HEK293 (cell line): ENCODE measurements around the gene PEG3.

Experiments used
- CTCF ChIA-PET: fragments of 350-600 bp; formaldehyde crosslinking; extraction: SDS; loops from one replicate; lab custom pipeline; 2021; ENCODE audit warnings: antibody characterized with exemption; lab: Yijun Ruan, JAX
- POLR2A ChIA-PET: fragments of 300-600 bp; formaldehyde crosslinking; extraction: SDS; loops from one replicate; lab custom pipeline; 2020; ENCODE audit warnings: antibody characterized with exemption, inconsistent platforms; lab: Yijun Ruan, JAX
- H3K27ac ChIP-seq: fragments of 200-500 bp; sonication (Bioruptor generic); 2 replicates; pipeline ENCODE4 v1.5.1; 2014; ENCODE audit warnings: low read depth, low read length, control low read depth, inconsistent platforms; ENCODE audit errors: extremely low read depth
- H3K36me3 ChIP-seq, 2 experiments: fragments of 200-500 bp in 1 of 2; sonication (Bioruptor generic) in 1 of 2; 1 replicate in 1 of 2; 2 replicates in 1 of 2; pipeline ENCODE4 v1.5.1; 2014 to 2017; ENCODE audit warnings: inconsistent platforms in 2 of 2, low read length in 2 of 2; ENCODE audit not compliant: control insufficient read depth in 2 of 2, insufficient read depth in 1 of 2
- H3K4me1 ChIP-seq: fragments of 200-500 bp; sonication (Bioruptor generic); 2 replicates; pipeline ENCODE4 v1.5.1; 2014; ENCODE audit warnings: mild to moderate bottlenecking, low read length, inconsistent platforms; ENCODE audit not compliant: control insufficient read depth, insufficient read depth
- H3K4me3 ChIP-seq: 2 replicates; pipeline ENCODE4 v1.5.1; 2011; ENCODE audit warnings: low read depth, mild to moderate bottlenecking, control low read depth, low read length, moderate library complexity
- H3K9me3 ChIP-seq: fragments of 200-500 bp; sonication (Bioruptor generic); 2 replicates; pipeline ENCODE4 v1.5.1; 2014; ENCODE audit warnings: low read depth, low read length, inconsistent platforms; ENCODE audit not compliant: control insufficient read depth, insufficient read depth
- HOXA7 ChIP-seq: sonication (generic); formaldehyde crosslinking; IDR thresholded peaks from 2 replicates; pipeline ENCODE4 v1.8.1; 2022; ENCODE audit warnings: missing genetic modification reagents, borderline replicate concordance
- HOXD13 ChIP-seq: sonication (generic); formaldehyde crosslinking; IDR thresholded peaks from 2 replicates; pipeline ENCODE4 v1.8.0; 2022; ENCODE audit warnings: missing genetic modification reagents, borderline replicate concordance
- OVOL3 ChIP-seq: fragments of 450-650 bp; formaldehyde crosslinking; IDR thresholded peaks from 2 replicates; pipeline ENCODE4 v1.5.1; 2016; ENCODE audit warnings: missing biosample characterization, missing genetic modification characterization
- PRDM4 ChIP-seq: fragments of 450-650 bp; formaldehyde crosslinking; IDR thresholded peaks from 2 replicates; pipeline ENCODE4 v1.5.1; 2017; ENCODE audit warnings: missing biosample characterization, missing genetic modification characterization
- TRIM28 ChIP-seq: IDR thresholded peaks from 2 replicates; pipeline ENCODE4 v1.6.1; 2011; ENCODE audit warnings: low read length, control low read depth, borderline replicate concordance
- YY2 ChIP-seq: fragments of 450-650 bp; formaldehyde crosslinking; IDR thresholded peaks from 2 replicates; pipeline ENCODE4 v1.5.1; 2016; ENCODE audit warnings: missing biosample characterization, missing genetic modification characterization
- ZNF140 ChIP-seq: fragments of 450-650 bp; formaldehyde crosslinking; IDR thresholded peaks from 2 replicates; pipeline ENCODE4 v1.5.1; 2016; ENCODE audit warnings: missing biosample characterization, missing genetic modification characterization
- ZNF341 ChIP-seq: fragments of 450-650 bp; formaldehyde crosslinking; IDR thresholded peaks from 2 replicates; pipeline ENCODE4; 2016; ENCODE audit warnings: low read depth, missing biosample characterization, missing genetic modification characterization
- ZNF416 ChIP-seq: fragments of 450-650 bp; formaldehyde crosslinking; IDR thresholded peaks from 2 replicates; pipeline ENCODE4 v1.5.1; 2016; ENCODE audit warnings: missing biosample characterization, missing genetic modification characterization
- ZNF426 ChIP-seq: fragments of 450-650 bp; formaldehyde crosslinking; IDR thresholded peaks from 2 replicates; pipeline ENCODE4 v1.5.1; 2017; ENCODE audit warnings: missing biosample characterization, missing genetic modification characterization, mild to moderate bottlenecking, inconsistent platforms, moderate library complexity
- ZNF544 ChIP-seq: fragments of 450-650 bp; formaldehyde crosslinking; IDR thresholded peaks from 2 replicates; pipeline ENCODE4 v1.5.0; 2017; ENCODE audit warnings: missing biosample characterization, missing genetic modification characterization
- ZNF560 ChIP-seq: fragments of 450-650 bp; formaldehyde crosslinking; IDR thresholded peaks from 2 replicates; pipeline ENCODE4 v1.5.1; 2017; ENCODE audit warnings: missing biosample characterization, missing genetic modification characterization, borderline replicate concordance
- ZNF624 ChIP-seq: fragments of 450-650 bp; formaldehyde crosslinking; IDR thresholded peaks from 2 replicates; pipeline ENCODE4 v1.5.1; 2017; ENCODE audit warnings: missing biosample characterization, missing genetic modification characterization
- ZNF658 ChIP-seq: fragments of 450-650 bp; formaldehyde crosslinking; IDR thresholded peaks from 2 replicates; pipeline ENCODE4; 2016; ENCODE audit warnings: missing biosample characterization, missing genetic modification characterization
- ZNF677 ChIP-seq: fragments of 450-650 bp; IDR thresholded peaks from 2 replicates; pipeline ENCODE4 v1.5.0; 2018; ENCODE audit warnings: missing biosample characterization, mild to moderate bottlenecking, missing genetic modification characterization, moderate library complexity
- TF ChIP-seq, protein P1 (sequence below): fragments of 450-650 bp; formaldehyde crosslinking; IDR thresholded peaks from 2 replicates; pipeline ENCODE4 v1.5.1; 2017; ENCODE audit warnings: missing biosample characterization, missing genetic modification characterization
- TF ChIP-seq, protein P2 (sequence below): fragments of 450-650 bp; formaldehyde crosslinking; IDR thresholded peaks from 2 replicates; pipeline ENCODE4 v1.5.1; 2017; ENCODE audit warnings: missing biosample characterization, missing genetic modification characterization

PEG3 gene

DNA sequence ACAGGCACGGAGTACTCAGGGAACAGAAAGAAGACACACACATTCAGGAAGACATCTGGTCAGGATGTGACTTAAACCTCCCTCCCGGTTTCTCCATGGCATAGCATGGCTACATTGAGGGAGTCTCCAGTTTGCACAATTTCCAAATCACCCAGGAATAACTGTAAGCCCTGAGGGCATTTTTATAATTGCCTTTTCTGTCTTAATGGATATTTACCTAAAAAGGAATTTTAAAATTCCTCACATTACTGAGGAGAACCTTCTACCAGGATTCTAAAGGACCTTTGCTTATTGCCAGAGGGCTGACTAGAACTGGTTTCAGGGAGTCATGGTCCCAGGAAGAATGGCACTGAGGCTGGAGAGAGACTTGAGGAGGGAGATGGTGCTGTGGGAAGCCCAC is 21.4 kb downstream of the PEG3 start:
- TF ChIP-seq ZNF426 (tag by site-specific recombination) (no peak), ZNF677 (no peak), HOXD13 (CRISPR knock-in tag) (no peak), ZNF624 (tag by site-specific recombination) (no peak), ZNF544 (no peak)
- TF ChIP-seq, protein P1, sequence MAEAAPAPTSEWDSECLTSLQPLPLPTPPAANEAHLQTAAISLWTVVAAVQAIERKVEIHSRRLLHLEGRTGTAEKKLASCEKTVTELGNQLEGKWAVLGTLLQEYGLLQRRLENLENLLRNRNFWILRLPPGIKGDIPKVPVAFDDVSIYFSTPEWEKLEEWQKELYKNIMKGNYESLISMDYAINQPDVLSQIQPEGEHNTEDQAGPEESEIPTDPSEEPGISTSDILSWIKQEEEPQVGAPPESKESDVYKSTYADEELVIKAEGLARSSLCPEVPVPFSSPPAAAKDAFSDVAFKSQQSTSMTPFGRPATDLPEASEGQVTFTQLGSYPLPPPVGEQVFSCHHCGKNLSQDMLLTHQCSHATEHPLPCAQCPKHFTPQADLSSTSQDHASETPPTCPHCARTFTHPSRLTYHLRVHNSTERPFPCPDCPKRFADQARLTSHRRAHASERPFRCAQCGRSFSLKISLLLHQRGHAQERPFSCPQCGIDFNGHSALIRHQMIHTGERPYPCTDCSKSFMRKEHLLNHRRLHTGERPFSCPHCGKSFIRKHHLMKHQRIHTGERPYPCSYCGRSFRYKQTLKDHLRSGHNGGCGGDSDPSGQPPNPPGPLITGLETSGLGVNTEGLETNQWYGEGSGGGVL, result no peak
- no peaks in the 10 kb centered on the region for H3K36me3 ChIP-seq
- ChIA-PET POLR2A (no interaction called here), CTCF (no interaction called here)
- no peaks in the 10 kb centered on the region; the same call in 1 of the 2 replicates for H3K9me3 ChIP-seq
- no peaks in the 10 kb centered on the region for H3K4me1 ChIP-seq
- no peak overlapping the region for H3K4me3 ChIP-seq
- H3K27ac ChIP-seq, result no peak overlapping the region

GRCh38 chr19:56814656-56815055 is 25.9 kb downstream of the PEG3 start:
- TF ChIP-seq, protein P2, sequence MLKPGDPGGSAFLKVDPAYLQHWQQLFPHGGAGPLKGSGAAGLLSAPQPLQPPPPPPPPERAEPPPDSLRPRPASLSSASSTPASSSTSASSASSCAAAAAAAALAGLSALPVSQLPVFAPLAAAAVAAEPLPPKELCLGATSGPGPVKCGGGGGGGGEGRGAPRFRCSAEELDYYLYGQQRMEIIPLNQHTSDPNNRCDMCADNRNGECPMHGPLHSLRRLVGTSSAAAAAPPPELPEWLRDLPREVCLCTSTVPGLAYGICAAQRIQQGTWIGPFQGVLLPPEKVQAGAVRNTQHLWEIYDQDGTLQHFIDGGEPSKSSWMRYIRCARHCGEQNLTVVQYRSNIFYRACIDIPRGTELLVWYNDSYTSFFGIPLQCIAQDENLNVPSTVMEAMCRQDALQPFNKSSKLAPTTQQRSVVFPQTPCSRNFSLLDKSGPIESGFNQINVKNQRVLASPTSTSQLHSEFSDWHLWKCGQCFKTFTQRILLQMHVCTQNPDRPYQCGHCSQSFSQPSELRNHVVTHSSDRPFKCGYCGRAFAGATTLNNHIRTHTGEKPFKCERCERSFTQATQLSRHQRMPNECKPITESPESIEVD, result no peak
- TF ChIP-seq ZNF416 (no peak), ZNF140 (tag by site-specific recombination) (no peak), OVOL3 (tag by site-specific recombination) (no peak), ZNF560 (tag by site-specific recombination) (no peak), ZNF624 (tag by site-specific recombination) (no peak), ZNF658 (no peak), HOXA7 (CRISPR knock-in tag) (no peak), ZNF341 (tag by site-specific recombination) (no peak), TRIM28 (no peak), YY2 (tag by site-specific recombination) (no peak), PRDM4 (no peak)
- TF ChIP-seq, protein P1, result no peak
- H3K9me3 ChIP-seq, result no peaks in the 10 kb centered on the region
- ChIA-PET CTCF (interaction anchor here (0.7 kb wide), 1 partner anchor 284 kb away, joined by 3 read pairs; no protein-coding TSS in a partner anchor), POLR2A (no interaction called here)
- H3K36me3 ChIP-seq, result no peaks in the 10 kb centered on the region
- no peak overlapping the region for H3K27ac ChIP-seq
- H3K4me1 ChIP-seq, result no peaks in the 10 kb centered on the region
- no peak overlapping the region for H3K4me3 ChIP-seq
